Endothelial cell of umbilical vein (primary cell): Measurements from ENCODE around the gene CXCL9. TPM values are rescaled to one million over a fixed set of nuclear protein-coding genes. Genes with fewer than 3 reads are reported as not detected.

Experiments used
- BruUV-seq: library from RNA; stranded (reverse); fragments of 400-500 nt; replicated peaks from 2 replicates; lab custom pipeline; 2021; lab: Mats Ljungman, UMichigan
- CTCF ChIA-PET: fragments of 300-600, 350-600 bp; sonication (Branson Sonifier 250); formaldehyde crosslinking; loops from one replicate; lab custom pipeline; 2021; ENCODE audit warnings: antibody characterized with exemption, inconsistent platforms; lab: Charles Lee
- POLR2A ChIA-PET: fragments of 300-600, 350-600 bp; sonication (Branson Sonifier 250); formaldehyde crosslinking; loops from one replicate; lab custom pipeline; 2021; ENCODE audit warnings: antibody characterized with exemption, inconsistent platforms; lab: Charles Lee
- DNase-seq: peaks from one replicate; pipeline ENCODE4 v3.0.0-alpha.2; 2011; ENCODE audit warnings: low read depth, low spot score
- FAIRE-seq: peaks from 2 replicates; lab custom pipeline; 2011; peaks lifted over from hg19 to GRCh38; lab: Jason Lieb, UNC
- H2AFZ ChIP-seq: 2 replicates; pipeline ENCODE4 v1.6.0; 2012; ENCODE audit warnings: low read depth, low read length, control low read depth, inconsistent platforms
- H3K27ac ChIP-seq: 2 replicates; pipeline ENCODE4 v1.5.1; 2011; ENCODE audit warnings: low read depth, mild to moderate bottlenecking, control low read depth, low read length, moderate library complexity; ENCODE audit not compliant: insufficient read depth
- H3K27me3 ChIP-seq, 2 experiments: 2 replicates each; pipeline versions ENCODE4 v1.6.0 to v1.6.1; 2011; ENCODE audit warnings: low read length in 2 of 2, mixed read lengths in 1 of 2; ENCODE audit not compliant: control insufficient read depth in 2 of 2, insufficient read depth in 2 of 2
- H3K36me3 ChIP-seq, 2 experiments: 2 replicates in 1 of 2; 3 replicates in 1 of 2; pipeline ENCODE4 v1.5.1; 2011; ENCODE audit warnings: low read length in 2 of 2, mild to moderate bottlenecking in 1 of 2, moderate library complexity in 1 of 2; ENCODE audit not compliant: control insufficient read depth in 2 of 2, insufficient read depth in 2 of 2; ENCODE audit errors: extremely low read depth in 1 of 2
- H3K4me1 ChIP-seq: 3 replicates; pipeline ENCODE4 v1.5.1; 2011; ENCODE audit warnings: mild to moderate bottlenecking, low read length; ENCODE audit not compliant: control insufficient read depth, insufficient read depth; ENCODE audit errors: extremely low read depth
- H3K4me2 ChIP-seq: 2 replicates; pipeline ENCODE4 v1.6.1; 2011; ENCODE audit warnings: low read length, control low read depth, mixed read lengths; ENCODE audit not compliant: insufficient read depth
- H3K4me3 ChIP-seq, 3 experiments: fragments of 200-600 bp in 1 of 3; sonication (generic), shearing (Covaris generic) in 1 of 3; replicated peaks in 1 of 3; 2 replicates each; pipeline ENCODE4 v1.5.1; 2011 to 2016; ENCODE audit warnings: control low read depth in 3 of 3, low read length in 3 of 3, mild to moderate bottlenecking in 2 of 3, inconsistent platforms in 1 of 3, low read depth in 1 of 3, moderate library complexity in 1 of 3; ENCODE audit not compliant: insufficient read depth in 1 of 3
- H3K79me2 ChIP-seq: 2 replicates; pipeline ENCODE4 v1.6.0; 2012; ENCODE audit warnings: low read length, inconsistent platforms; ENCODE audit not compliant: control insufficient read depth, insufficient read depth
- H3K9ac ChIP-seq: replicated peaks from 2 replicates; pipeline ENCODE3; 2011; ENCODE audit warnings: low read length, control low read depth; ENCODE audit not compliant: insufficient read depth; ENCODE audit errors: extremely low read depth
- H3K9me1 ChIP-seq: replicated peaks from 3 replicates; pipeline ENCODE4 v1.6.0; 2011; ENCODE audit warnings: mild to moderate bottlenecking, low read length; ENCODE audit not compliant: control insufficient read depth, insufficient read depth; ENCODE audit errors: extremely low read depth
- H3K9me3 ChIP-seq: replicated peaks from 2 replicates; pipeline ENCODE4 v1.5.1; 2012; ENCODE audit warnings: low read length, inconsistent platforms; ENCODE audit not compliant: control insufficient read depth, insufficient read depth
- H4K20me1 ChIP-seq: replicated peaks from 2 replicates; pipeline ENCODE3; 2011; ENCODE audit warnings: mild to moderate bottlenecking, low read length; ENCODE audit not compliant: control insufficient read depth, insufficient read depth; ENCODE audit errors: extremely low read depth
- EZH2 ChIP-seq: IDR thresholded peaks from 2 replicates; pipeline ENCODE4 v1.6.1; 2012; ENCODE audit warnings: borderline replicate concordance, low read depth, mild to moderate bottlenecking, moderate library complexity, low read length, inconsistent platforms; ENCODE audit not compliant: severe bottlenecking
- FOS ChIP-seq: IDR thresholded peaks from 2 replicates; pipeline ENCODE4 v1.6.1; 2011; ENCODE audit warnings: mild to moderate bottlenecking, low read length, moderate library complexity, borderline replicate concordance; ENCODE audit not compliant: insufficient read depth
- GATA2 ChIP-seq: IDR thresholded peaks from 2 replicates; pipeline ENCODE4 v1.7.0; 2011; ENCODE audit warnings: low read depth, mild to moderate bottlenecking, moderate library complexity, mixed read lengths, low read length; ENCODE audit not compliant: insufficient read length, insufficient read depth
- JUN ChIP-seq: IDR thresholded peaks from 2 replicates; pipeline ENCODE4 v1.6.1; 2011; ENCODE audit warnings: borderline replicate concordance, low read depth; ENCODE audit not compliant: insufficient read length, insufficient read depth
- MYC ChIP-seq: IDR thresholded peaks from one replicate; pipeline ENCODE4 v1.6.1; 2011; ENCODE audit warnings: mild to moderate bottlenecking, low read depth, low read length
- POLR2A ChIP-seq: IDR thresholded peaks from 2 replicates; pipeline ENCODE4 v1.6.1; 2012; ENCODE audit warnings: low read depth, mild to moderate bottlenecking, control low read depth, low read length
- POLR2AphosphoS5 ChIP-seq: IDR thresholded peaks from 2 replicates; pipeline ENCODE4 v1.6.1; 2012; ENCODE audit warnings: low read depth, mild to moderate bottlenecking, control low read depth, low read length, moderate library complexity; ENCODE audit not compliant: insufficient read depth
- dilution Hi-C: fragments of 300-500 bp; cut with MboI; formaldehyde crosslinking; loops from one replicate; pipeline ENCODE4 v1.15.0; 2019; ENCODE audit warnings: low sequenced_read_pairs; ENCODE audit not compliant: extremely low pct_ligation_motif_present
- intact Hi-C: fragments of 100-400 bp; cut with micrococcal nuclease; formaldehyde crosslinking; loops from one replicate; pipeline ENCODE4 v1.10.0; 2022
- polyA plus RNA-seq, 4 experiments: library from polyadenylated mRNA; depleted of rRNA in 3 of 4; stranded (reverse) in 3 of 4; unstranded in 1 of 4; fragments of >200 nt; gene quantifications; 2 replicates each; pipeline versions ENCODE4 v1.2.1 to v1.2.3, GENCODE V29; 2011 to 2012; ENCODE audit warnings: missing spikeins in 1 of 4
- total RNA-seq: library from RNA; stranded (reverse); gene quantifications from 2 replicates; pipeline ENCODE4 v1.2.3, GENCODE V29; 2021
- TF ChIP-seq, protein P1 (sequence below): IDR thresholded peaks from 2 replicates; pipeline ENCODE4 v1.6.1; 2011; ENCODE audit not compliant: insufficient read depth, insufficient read length
- TF ChIP-seq, protein P2 (sequence below), 2 donors: IDR thresholded peaks; 1 replicate in 1 of 2; 2 replicates in 1 of 2; pipeline ENCODE4 v1.5.1; 2011; ENCODE audit warnings: low read length in 2 of 2, mild to moderate bottlenecking in 2 of 2, moderate library complexity in 2 of 2, control low read depth in 1 of 2, inconsistent platforms in 1 of 2, low read depth in 1 of 2; ENCODE audit not compliant: insufficient read depth in 1 of 2; ENCODE audit errors: extremely low read depth in 1 of 2

CXCL9 gene
- total and polyA plus RNA-seq, 2 donors (not counting 3 experiments of a cell fraction or from before 2014, with no cell fraction given): not detected

DNA sequence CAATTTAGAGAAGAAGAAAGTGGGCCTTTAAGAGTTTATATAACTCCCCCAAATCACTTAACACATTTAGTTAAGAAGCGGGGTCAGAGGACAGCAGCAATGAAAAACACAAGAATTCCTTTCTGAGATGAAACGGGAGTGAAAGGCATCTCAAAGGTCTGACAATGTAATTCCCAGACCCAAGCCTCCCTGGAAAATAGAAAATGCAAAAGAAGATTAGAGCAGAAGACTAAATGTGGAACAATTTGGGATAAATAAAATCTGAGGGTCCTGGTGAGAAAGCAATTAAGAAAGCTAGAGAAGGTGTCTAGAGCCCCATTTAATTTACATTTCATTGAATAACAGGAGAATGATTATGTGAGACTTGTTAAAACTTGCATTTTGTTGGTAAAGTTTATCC lies 48.1 kb upstream of the CXCL9 start:
- dilution Hi-C loops: no loop called here
- TF ChIP-seq, protein P1, sequence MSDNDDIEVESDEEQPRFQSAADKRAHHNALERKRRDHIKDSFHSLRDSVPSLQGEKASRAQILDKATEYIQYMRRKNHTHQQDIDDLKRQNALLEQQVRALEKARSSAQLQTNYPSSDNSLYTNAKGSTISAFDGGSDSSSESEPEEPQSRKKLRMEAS: no peak
- TF ChIP-seq EZH2 (no peak), POLR2A (no peak), GATA2 (no peak), JUN (no peak), MYC (no peak), POLR2AphosphoS5 (no peak), FOS (no peak)
- TF ChIP-seq, protein P2, sequence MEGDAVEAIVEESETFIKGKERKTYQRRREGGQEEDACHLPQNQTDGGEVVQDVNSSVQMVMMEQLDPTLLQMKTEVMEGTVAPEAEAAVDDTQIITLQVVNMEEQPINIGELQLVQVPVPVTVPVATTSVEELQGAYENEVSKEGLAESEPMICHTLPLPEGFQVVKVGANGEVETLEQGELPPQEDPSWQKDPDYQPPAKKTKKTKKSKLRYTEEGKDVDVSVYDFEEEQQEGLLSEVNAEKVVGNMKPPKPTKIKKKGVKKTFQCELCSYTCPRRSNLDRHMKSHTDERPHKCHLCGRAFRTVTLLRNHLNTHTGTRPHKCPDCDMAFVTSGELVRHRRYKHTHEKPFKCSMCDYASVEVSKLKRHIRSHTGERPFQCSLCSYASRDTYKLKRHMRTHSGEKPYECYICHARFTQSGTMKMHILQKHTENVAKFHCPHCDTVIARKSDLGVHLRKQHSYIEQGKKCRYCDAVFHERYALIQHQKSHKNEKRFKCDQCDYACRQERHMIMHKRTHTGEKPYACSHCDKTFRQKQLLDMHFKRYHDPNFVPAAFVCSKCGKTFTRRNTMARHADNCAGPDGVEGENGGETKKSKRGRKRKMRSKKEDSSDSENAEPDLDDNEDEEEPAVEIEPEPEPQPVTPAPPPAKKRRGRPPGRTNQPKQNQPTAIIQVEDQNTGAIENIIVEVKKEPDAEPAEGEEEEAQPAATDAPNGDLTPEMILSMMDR (IDR thresholded peaks at IDR 0.05; ENCODE audit: extremely low read depth in 1 of 2, insufficient read depth in 1 of 2, low read depth in 1 of 2, low read length in 2 of 2): no peak
- BruUV-seq: no TSS peak
- H3K9me1 ChIP-seq: no peaks in the 10 kb centered on the region
- no peaks in the 10 kb centered on the region for H3K9me3 ChIP-seq
- DNase-seq (no peak), FAIRE-seq (no peak)
- no peak overlapping the region for H3K4me2 ChIP-seq
- POLR2A ChIA-PET: no interaction called here
- H3K27ac ChIP-seq: no peak overlapping the region
- H3K4me3 ChIP-seq: no peak overlapping the region
- no peaks in the 10 kb centered on the region for H3K36me3 ChIP-seq
- intact Hi-C loops: no loop called here
- H3K4me1 ChIP-seq: no peaks in the 10 kb centered on the region
- no peak overlapping the region for H2AFZ ChIP-seq
- CTCF ChIA-PET: interaction anchor here (1.8 to 4.5 kb wide), 3 partner anchors 8 to 59 kb away, joined by 5 to 36 read pairs (median 13); no protein-coding TSS in a partner anchor
- no peak overlapping the region for H3K9ac ChIP-seq
- H3K79me2 ChIP-seq: no peaks in the 10 kb centered on the region
- H3K27me3 ChIP-seq: peaks cover 35 to 59% of the 10 kb centered on the region in 2 experiments
- no peaks in the 10 kb centered on the region for H4K20me1 ChIP-seq
